Fibroblast of peridontal ligament (primary cell): ENCODE data around the gene KCNQ2.
A peak's percentile ranks its signal among the peaks of the same experiment; 100 is the strongest.

Experiments
- DNase-seq: peaks from one replicate; pipeline ENCODE4 v3.0.0-alpha.2; 2010; ENCODE audit errors: extremely low read depth

KCNQ2 gene

GRCh38 chr20:63454731-63455567 lies 17.5 kb downstream of the KCNQ2 start:
- no peak for DNase-seq

GRCh38 chr20:63452821-63453523 lies 19.5 kb downstream of the KCNQ2 start:
- DNase-seq = no peak

- no peak for DNase-seq
Measured at GRCh38 chr20:63452341-63452740, 20.1 kb downstream of the KCNQ2 start.

- no peak for DNase-seq
Measured at GRCh38 chr20:63451821-63452220, 20.6 kb downstream of the KCNQ2 start.

DNA sequence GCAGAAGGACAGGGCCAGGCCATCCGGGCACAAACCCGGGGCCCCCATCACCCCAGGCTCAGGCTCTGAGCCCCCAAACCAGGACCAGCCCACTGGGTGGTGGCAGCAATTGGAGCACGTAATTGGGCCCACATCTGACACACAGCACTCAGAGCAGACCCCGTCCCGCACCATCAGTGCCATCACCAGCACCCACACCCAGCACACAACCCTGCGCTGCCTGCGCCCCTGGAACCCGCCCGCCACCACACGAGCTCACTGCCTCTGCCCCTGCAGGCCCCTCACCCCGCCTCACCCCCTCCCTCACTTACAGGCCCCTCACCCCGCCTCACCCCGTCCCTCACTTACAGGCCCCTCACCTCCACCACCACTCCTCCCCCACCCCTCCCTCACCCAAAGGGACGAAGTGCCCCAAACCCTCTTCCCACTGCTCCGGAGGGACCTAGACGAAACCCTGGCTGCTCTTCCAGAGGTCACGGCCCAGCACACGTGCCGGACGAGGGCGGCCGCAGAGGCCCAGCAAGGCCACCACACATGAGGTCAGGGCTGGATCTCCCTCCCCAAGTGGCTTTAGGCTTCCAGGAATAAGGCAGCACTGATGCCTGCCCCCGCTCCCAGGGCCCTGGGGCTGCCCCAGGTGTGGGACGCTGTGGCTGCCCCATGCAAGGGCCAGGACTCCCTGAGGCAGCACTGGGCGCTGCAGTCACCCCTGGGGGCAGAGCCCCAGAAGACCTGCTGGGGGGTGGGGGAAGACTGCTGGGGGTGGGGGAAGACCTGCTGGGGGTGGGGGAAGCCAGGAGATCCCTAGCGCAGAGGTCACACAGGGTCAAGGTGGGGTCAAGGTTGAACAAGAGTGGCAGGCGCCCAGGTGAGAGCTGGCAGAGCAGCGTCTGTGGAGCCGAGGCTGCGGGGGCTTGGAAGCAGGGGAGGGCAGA lies 22.4 kb downstream of the KCNQ2 start:
- no peak for DNase-seq

DNA sequence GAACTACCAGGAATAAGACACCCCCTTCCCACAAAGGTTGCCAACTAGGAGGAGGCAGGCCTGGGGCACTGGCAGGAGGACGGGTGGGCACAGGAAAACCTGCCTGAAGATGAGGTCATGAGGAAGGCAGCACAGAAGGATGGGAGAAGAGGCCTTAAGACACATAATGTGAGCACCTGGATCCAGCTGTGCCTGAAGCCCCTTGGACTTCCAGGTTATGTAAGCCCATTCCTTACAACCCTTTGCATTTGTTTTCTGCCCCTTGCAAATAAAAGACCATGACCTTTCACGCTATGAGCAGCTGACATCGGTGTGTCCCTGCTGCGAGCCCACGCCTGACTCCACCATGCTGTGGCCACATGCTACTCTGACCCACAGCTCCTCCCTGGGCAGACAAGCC lies 23.4 kb downstream of the KCNQ2 start:
- no peak for DNase-seq

- no peak for DNase-seq
Measured at GRCh38 chr20:63448031-63448430, 24.4 kb downstream of the KCNQ2 start.

DNA sequence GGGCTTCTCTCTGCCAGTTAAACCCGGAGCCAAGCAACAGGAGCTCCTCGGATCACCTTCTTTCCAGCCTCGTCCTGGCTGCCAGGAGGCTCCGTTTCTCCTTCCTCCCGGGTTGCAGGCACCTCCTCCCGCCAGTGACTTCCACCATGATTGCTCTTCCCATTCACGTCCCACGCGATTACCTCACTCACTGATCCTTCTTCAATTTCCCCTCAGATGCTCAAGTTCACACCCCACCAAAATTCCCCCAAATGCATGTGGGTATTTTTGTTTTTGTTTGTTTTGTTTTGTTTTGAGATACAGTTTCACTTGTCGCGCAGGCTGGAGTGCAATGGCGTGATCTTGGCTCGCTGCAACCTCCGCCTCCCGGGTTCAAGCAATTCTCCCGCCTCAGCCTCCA lies 25.1 kb downstream of the KCNQ2 start:
- no peak for DNase-seq

DNA sequence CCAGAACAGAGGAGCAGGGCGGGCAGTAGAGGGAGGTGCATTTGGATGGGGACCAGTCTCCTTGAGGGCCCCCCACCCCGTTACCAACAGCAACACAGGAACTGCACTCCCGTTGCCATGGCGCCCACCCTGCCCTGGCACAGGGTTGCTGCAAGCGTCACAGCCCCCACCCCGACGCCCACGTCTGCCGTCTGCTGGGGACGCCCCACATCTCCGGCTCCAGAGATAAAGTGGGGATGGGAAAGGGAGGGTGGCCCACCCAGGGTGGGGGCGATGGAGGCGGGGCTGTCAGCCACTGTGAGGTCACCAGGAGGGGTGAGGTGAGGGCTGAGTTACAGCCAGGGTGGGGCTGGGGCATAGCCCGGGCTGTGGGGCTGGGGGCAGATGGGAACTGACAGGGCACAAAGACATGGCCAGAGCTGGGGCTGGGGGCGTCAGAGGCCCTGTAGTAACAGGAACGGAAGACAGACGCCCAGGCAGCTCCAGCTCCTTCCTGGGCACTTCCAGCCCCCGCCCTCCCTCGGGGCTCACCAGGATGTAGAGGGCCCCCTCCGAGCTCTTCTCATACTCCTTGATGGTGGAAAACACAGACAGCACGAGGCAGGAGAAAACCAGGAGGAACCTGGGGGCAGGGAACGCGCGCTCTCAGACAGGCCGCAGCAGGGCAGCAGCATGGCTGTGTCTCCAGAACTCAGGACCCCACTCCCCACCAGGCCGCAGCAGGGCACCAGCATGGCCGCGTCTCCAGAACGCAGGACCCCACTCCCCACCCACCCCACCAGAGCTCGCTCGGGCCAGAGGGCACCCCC lies 26.0 kb downstream of the KCNQ2 start:
- DNase-seq = no peak

- no peak for DNase-seq
Measured at GRCh38 chr20:63445075-63445734, 27.2 kb downstream of the KCNQ2 start.

- DNase-seq = no peak
Measured at GRCh38 chr20:63444548-63444947, 27.9 kb downstream of the KCNQ2 start.

DNA sequence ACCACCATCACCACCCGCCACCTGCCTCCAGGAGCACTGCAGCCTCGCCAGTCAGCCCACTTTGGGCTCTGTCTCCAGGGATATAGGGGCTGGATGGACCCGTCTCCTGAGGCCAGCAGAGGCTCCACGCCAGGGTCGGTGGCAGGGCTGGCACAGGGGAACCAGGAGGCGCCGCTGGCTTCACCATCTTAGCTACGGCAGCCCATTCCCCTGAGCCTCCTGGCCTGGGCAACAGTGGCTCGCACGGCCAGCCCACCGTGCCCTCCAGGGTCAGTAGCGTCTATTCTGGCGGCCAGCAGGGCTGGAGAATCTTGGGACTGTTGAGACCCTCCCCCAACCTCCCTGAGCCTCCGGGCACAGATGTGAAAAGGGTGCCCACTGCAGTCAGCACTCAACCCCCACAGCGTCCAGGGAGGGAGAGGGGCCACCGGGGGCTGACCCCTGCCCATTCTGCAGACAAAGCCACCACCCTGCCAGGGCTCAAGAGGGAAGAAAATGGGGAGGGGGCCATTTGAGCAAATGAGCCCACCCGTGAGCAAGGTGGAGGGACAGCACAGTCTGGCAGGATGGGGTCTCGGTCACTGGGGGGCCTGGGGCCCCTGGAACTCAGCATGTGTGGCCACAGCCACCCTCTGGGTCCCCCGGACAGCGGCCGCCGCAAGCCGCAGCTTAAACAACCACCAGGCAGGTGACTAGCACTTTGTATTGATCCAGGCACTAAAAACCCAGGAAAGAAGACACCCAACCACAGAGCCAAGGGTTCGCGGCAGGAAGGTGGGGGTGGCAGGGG lies 28.7 kb downstream of the KCNQ2 start:
- DNase-seq = no peak

- DNase-seq = no peak
Measured at GRCh38 chr20:63442100-63442493, 30.4 kb downstream of the KCNQ2 start.

DNA sequence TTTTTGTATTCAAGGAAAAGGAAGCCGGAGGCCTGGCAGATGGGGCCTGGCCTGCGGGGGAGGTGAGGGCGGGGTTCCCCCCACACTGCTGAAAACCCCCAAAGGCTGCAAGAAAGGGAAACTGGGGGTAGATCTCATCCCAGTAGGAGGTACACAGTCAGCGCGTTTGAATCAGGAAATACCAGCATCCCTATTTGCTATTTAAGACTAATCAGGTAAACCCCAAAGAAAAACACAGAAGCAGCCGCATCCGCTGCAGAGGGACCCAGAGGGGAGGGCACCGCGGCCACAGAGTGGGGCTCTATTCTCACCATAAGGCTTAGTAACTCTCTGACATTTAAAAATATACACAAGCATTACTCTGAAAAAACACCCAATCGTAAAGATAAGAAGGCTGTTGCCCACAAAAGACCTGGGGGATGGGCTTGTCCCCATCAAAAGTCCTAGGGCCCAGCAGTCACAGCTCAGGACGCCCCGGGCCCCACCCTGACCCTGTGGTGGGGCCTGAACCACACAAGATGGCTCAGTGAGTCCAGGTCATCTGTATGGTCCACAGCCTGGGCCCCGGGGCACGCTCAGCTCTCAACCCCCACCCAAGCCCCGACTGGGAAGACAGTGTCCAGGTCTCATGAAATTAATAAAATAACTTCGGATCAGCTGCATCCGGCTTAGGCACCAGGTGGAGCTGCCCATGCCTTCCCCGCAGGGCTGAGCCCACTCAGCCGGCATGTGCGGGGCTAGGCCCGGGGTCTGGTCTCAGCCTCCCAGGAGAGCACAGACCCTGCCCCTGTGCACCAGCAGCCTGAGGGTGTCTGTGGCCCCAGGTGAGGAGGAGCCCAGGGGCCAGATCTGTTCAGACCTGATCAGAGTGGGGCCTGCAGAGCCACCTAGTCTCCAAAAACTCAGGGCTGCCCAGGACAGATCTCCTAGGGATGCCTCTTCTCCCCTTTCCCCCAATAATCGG lies 31.0 kb downstream of the KCNQ2 start:
- DNase-seq = no peak

GRCh38 chr20:63440366-63440955 lies 32.0 kb downstream of the KCNQ2 start:
- DNase-seq = no peak

DNA sequence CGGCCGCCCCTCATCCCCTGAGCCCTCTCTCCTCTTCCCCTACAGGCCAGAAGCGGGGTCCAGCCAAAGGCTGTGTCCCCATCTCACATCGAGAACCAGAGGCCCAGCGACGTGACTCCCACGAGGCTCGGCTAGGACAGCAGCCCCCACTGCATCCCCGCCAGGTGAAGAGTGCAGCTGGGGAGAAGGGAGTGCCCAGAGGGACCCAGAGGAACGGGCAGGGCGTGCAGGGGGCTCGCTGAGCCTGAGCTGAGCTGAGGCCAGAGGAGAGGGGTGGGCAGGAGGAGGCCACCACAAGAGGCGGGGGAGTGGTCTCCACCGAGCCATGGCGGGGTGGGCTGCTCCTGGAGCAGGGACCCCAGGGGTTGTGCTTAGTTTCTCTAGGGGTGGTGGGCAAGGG lies 32.6 kb downstream of the KCNQ2 start:
- no peak for DNase-seq

GRCh38 chr20:63438121-63438520 lies 34.3 kb downstream of the KCNQ2 start:
- DNase-seq = no peak

DNA sequence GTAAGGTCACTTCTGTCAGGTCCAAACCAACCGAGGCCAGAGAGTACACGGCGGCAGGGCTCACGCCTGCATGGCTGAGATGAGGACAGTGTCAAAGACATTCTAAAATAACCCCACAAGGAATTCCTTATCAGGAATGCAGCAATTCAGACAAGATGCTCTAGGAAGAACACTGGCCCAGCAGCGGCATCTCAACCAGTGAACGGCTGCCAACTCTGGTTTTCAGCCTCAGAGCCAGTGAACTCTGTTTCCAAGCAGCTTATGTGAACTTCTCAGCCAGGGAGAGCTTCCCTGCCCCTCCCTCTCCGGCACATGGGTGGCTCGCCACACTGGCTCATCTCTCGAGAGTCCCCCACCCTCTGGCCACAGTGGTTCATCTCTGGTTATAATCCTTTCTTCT lies 36.9 kb downstream of the KCNQ2 start:
- peak; percentile 10 for DNase-seq
